ENCODE measurements around the gene FRMD4A.

DNA sequence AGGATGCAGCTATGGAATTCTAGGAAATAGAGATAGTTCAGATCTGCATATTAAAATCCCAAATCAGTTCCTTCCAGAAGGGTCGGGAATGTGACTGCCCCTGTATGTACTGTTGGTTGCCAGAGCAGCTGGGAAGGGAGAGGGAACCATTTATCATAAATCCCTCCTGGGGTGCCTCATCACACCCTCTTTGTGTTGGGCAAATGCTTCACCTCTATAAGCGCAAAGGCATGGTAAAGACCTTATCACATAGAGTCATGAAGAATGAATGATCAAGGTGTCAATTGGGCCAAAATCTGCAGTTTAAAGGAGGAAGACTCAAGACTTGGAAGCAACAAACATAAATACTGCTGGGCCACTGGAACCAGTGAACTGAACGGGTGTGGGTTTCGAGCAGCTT lies 65.0 kb downstream of the FRMD4A start:
- no peak for TF ChIP-seq POLR2A (IDR thresholded peaks at IDR 0.05; ENCODE audit: extremely low read depth, insufficient read length)
- TF ChIP-seq, protein P1, sequence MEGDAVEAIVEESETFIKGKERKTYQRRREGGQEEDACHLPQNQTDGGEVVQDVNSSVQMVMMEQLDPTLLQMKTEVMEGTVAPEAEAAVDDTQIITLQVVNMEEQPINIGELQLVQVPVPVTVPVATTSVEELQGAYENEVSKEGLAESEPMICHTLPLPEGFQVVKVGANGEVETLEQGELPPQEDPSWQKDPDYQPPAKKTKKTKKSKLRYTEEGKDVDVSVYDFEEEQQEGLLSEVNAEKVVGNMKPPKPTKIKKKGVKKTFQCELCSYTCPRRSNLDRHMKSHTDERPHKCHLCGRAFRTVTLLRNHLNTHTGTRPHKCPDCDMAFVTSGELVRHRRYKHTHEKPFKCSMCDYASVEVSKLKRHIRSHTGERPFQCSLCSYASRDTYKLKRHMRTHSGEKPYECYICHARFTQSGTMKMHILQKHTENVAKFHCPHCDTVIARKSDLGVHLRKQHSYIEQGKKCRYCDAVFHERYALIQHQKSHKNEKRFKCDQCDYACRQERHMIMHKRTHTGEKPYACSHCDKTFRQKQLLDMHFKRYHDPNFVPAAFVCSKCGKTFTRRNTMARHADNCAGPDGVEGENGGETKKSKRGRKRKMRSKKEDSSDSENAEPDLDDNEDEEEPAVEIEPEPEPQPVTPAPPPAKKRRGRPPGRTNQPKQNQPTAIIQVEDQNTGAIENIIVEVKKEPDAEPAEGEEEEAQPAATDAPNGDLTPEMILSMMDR (IDR thresholded peaks at IDR 0.05; ENCODE audit: low read depth, low read length) = no peak
- TF ChIP-seq, protein P2, sequence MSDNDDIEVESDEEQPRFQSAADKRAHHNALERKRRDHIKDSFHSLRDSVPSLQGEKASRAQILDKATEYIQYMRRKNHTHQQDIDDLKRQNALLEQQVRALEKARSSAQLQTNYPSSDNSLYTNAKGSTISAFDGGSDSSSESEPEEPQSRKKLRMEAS (IDR thresholded peaks at IDR 0.05; ENCODE audit: low read depth, low read length) = no peak
- no peak for TF ChIP-seq MYC (IDR thresholded peaks at IDR 0.05; ENCODE audit: low read depth, low read length)

All from NB4 (cell line).